T-helper 9 cell (primary cell): ENCODE measurements around the gene WDR93.

Source experiments
- DNase-seq: peaks from one replicate; pipeline ENCODE4 v3.0.0-alpha.2; 2020

WDR93 gene

GRCh38 chr15:89662893-89663626 lies 27.6 kb upstream of the WDR93 start:
- DNase-seq = no peak

GRCh38 chr15:89664441-89665350 lies 25.9 kb upstream of the WDR93 start:
- DNase-seq = no peak

DNA sequence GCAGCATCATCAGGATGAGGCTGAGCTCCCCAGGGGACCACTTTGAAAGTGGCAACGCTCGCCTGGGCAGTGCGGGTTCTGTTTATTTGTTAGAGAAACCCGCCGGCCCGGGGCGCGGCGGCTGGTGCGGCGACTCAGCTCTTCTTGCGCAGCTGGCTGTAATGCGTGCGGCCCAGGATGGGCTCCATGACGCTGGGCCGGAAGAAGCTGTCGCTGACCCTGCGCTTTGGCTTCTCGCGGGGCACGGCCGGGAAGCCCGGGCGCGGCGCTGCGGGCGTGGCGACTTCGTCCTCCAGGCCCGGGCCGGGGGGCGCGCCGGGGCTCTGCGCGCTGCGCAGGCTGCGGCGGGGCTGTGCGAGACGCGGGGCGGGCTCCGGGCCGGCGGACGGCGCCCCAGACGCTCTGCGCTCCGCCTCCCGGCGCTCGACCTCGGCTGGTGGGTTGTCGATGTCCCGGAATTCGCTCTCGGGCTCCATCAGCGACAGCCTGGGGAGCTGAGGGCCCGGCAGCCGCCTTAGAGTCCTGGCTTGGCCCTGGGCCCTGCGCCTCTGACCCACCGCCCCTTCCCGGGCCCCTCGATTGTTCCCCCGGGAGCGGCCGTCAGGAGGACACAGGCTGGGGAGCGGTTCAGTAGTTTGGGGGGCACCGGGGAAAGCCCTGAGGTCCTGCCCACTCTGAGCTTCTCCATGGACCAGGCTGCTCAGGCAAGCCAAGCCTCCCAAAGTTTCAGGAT lies 25.0 kb upstream of the WDR93 start:
- no peak for DNase-seq

DNA sequence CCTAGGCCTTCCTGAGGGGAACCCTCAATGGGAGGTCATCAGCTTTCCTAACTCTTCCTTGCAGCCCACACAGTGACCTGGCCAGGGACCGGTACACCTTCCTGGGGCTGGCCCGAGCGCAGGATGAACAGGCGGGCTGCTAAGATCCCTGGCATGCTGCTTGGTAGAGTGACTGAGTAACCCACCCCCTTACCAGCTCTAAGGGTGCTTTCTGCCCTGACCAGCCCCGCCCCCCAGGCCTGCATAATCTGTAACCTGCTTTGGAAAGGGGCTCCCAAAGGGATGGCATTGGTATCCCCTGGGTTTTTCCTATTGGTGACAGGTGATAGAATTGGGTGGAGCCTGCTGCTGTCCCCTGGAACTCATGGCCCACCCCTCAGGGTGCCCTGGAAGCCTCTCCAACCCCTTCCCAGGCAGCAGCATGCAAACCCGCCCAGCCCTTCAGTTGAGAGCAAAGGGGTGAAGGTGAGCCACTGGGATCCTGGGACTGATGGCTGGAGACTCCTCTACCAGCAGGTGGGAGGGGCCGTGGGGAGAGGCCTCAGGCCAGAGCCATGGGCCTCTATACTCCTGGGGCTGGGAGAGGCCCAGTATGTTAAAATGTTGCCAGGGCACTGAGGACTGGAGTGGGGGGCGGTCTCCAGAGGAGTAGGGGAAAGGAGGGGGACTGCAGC lies 24.3 kb upstream of the WDR93 start:
- DNase-seq = no peak

- DNase-seq = no peak
Measured at GRCh38 chr15:89666858-89667705, 23.5 kb upstream of the WDR93 start.

GRCh38 chr15:89667706-89667960 lies 23.0 kb upstream of the WDR93 start:
- DNase-seq = no peak

GRCh38 chr15:89668171-89668570 lies 22.4 kb upstream of the WDR93 start:
- DNase-seq = no peak

- no peak for DNase-seq
Measured at GRCh38 chr15:89669309-89669865, 21.2 kb upstream of the WDR93 start.

- no peak for DNase-seq
Measured at GRCh38 chr15:89669941-89670340, 20.7 kb upstream of the WDR93 start.

- DNase-seq = no peak
Measured at GRCh38 chr15:89670971-89671560, 19.5 kb upstream of the WDR93 start.

GRCh38 chr15:89671687-89672086 lies 18.9 kb upstream of the WDR93 start:
- DNase-seq = no peak

- no peak for DNase-seq
Measured at GRCh38 chr15:89672221-89673164, 18.1 kb upstream of the WDR93 start.

DNA sequence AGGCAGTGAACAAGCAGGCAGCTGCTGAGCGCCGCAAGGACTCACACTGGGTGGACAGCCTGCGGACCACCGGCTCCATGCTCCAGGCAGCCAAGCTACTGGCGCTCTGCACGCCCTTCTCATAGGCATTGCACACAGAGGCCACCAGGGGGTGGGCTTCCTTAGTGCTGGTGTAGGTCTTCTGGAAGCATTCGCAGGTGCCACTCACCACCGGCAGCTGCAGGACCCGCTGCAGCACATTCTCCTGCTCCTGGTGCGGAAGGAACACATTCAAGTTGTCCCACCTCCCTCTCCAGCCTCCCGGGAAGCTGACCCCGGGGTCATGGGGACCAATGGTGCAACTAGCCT lies 17.5 kb upstream of the WDR93 start:
- no peak for DNase-seq

DNA sequence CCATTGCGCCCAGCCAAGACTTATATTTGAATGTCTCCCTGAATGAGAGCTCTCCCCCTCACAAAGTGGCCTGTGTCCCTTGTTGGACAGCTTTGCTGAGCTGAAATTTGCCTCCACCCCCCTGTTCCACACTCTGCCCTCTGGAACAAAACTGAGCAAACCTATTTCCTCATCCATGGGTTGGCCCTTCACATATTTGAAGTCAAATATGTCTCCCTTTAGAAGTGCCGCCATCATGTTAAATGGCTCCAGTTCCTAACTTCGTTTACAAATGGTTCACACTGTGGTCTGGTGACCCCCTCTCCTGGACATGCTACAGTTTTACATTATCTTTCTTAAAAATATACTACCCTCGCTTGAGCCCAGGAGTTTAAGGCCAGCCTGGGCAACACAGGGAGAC lies 16.1 kb upstream of the WDR93 start:
- DNase-seq = no peak

GRCh38 chr15:89675606-89676005 lies 15.0 kb upstream of the WDR93 start:
- no peak for DNase-seq

- DNase-seq = no peak
Measured at GRCh38 chr15:89677381-89677780, 13.2 kb upstream of the WDR93 start.

- DNase-seq = no peak
Measured at GRCh38 chr15:89679212-89679611, 11.4 kb upstream of the WDR93 start, which contains the start of gene PLIN1. Gene PLIN1, minus strand, starts transcription at chr15:89679367. Its CDS starts 1,878 bp downstream, at chr15:89677489.

GRCh38 chr15:89680282-89680873 lies 10.2 kb upstream of the WDR93 start:
- no peak for DNase-seq

DNA sequence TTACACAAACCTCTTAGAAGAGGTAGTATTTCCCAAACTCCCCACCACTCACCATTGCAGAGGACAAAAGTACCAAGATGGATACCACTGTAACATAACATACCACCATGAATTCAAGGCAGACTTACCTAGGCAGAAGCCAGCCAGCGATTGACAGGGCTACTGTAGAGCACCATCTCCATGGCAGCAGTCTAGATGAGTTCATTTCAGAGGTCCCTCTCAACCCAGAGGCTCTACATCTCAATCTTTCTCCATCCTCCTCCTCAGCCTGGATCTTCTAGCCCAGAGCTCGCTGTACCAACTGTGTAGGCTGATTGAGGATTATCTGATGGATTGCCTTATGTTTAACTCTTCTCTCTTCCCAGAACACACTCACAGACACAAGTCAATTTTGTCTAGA lies 9.5 kb upstream of the WDR93 start:
- no peak for DNase-seq

DNA sequence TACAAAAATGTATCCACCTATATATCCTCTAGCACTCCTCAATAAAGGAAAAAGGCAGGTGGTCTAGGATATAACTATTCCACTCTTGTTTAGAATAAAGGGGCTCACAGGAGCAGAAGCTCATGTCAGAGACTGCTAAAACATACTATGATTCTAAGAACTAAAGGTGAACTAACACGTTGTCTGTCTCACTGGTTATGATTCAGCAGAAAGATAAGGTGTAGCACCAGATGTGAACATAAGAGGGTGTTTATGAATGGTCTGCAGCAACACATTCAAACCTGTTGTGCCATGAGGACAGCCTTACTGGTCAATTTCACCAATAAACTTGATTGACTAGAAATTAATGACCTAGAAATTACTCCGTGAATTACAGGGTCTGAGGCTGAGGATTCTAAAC lies 4.6 kb upstream of the WDR93 start:
- DNase-seq = no peak
